SK-N-SH (cell line): Measurements from ENCODE around the gene TAB3. TPM values are rescaled to one million over a fixed set of nuclear protein-coding genes. Genes with fewer than 3 reads are reported as not detected.

Source experiments
- CTCF ChIA-PET: fragments of 300-600, 350-600 bp; formaldehyde crosslinking; extraction: SDS; loops from one replicate; lab custom pipeline; 2021; lab: Yijun Ruan, JAX
- POLR2A ChIA-PET: fragments of 350-600 bp; sonication (Branson Sonifier 250); formaldehyde crosslinking; extraction: SDS; loops from one replicate; lab custom pipeline; 2020; ENCODE audit warnings: antibody characterized with exemption, inconsistent platforms; lab: Yijun Ruan, JAX
- DNase-seq: peaks from one replicate; pipeline ENCODE4 v3.0.0; 2012
- H2AFZ ChIP-seq: fragments of 200-600 bp; sonication (generic); 2 replicates; pipeline ENCODE4 v1.8.1; 2016; ENCODE audit warnings: antibody characterized with exemption, mild to moderate bottlenecking, low read depth
- H3F3A ChIP-seq: fragments of 200-600 bp; sonication (generic); replicated peaks from 2 replicates; pipeline ENCODE3; 2016; ENCODE audit warnings: antibody characterized with exemption, mild to moderate bottlenecking; ENCODE audit not compliant: insufficient read depth
- H3K27ac ChIP-seq, 2 experiments: fragments of 200-500 bp in 1 of 2; fragments of 200-600 bp in 1 of 2; sonication (Bioruptor generic) in 1 of 2; sonication (generic), shearing (Covaris generic) in 1 of 2; 2 replicates each; pipeline versions ENCODE4 v1.5.1 to v1.6.1; 2014 to 2016; ENCODE audit warnings: low read depth in 2 of 2, inconsistent platforms in 1 of 2, low read length in 1 of 2, mild to moderate bottlenecking in 1 of 2, mixed read lengths in 1 of 2
- H3K27me3 ChIP-seq: fragments of 200-600 bp; sonication (generic), shearing (Covaris generic); 2 replicates; pipeline ENCODE4 v1.6.1; 2016; ENCODE audit warnings: mixed run types; ENCODE audit not compliant: insufficient read depth
- H3K36me3 ChIP-seq, 2 experiments: fragments of 200-500 bp in 1 of 2; fragments of 200-600 bp in 1 of 2; sonication (Bioruptor generic) in 1 of 2; sonication (generic) in 1 of 2; replicated peaks in 1 of 2; 2 replicates each; pipeline versions ENCODE3 to v1.5.1; 2014 to 2016; ENCODE audit warnings: low read length in 1 of 2, mild to moderate bottlenecking in 1 of 2; ENCODE audit not compliant: insufficient read depth in 2 of 2, control insufficient read depth in 1 of 2
- H3K4me1 ChIP-seq, 2 experiments: fragments of 200-500 bp in 1 of 2; fragments of 200-600 bp in 1 of 2; sonication (Bioruptor generic) in 1 of 2; sonication (generic), shearing (Covaris generic) in 1 of 2; 2 replicates each; pipeline versions ENCODE4 v1.5.1 to v1.6.1; 2014 to 2016; ENCODE audit warnings: low read depth in 1 of 2, low read length in 1 of 2, mixed run types in 1 of 2; ENCODE audit not compliant: insufficient read depth in 2 of 2, control insufficient read depth in 1 of 2
- H3K4me2 ChIP-seq: fragments of 200-600 bp; sonication (generic), shearing (Covaris generic); 2 replicates; pipeline ENCODE4 v1.6.1; 2017; ENCODE audit warnings: mixed run types
- H3K4me3 ChIP-seq, 2 experiments: fragments of 200-500 bp in 1 of 2; fragments of 200-600 bp in 1 of 2; sonication (Bioruptor generic) in 1 of 2; sonication (generic), shearing (Covaris generic) in 1 of 2; 2 replicates each; pipeline versions ENCODE4 v1.5.1 to v1.8.1; 2014 to 2016; ENCODE audit warnings: low read depth in 2 of 2, inconsistent platforms in 1 of 2, low read length in 1 of 2, mild to moderate bottlenecking in 1 of 2, mixed read lengths in 1 of 2, moderate library complexity in 1 of 2
- H3K79me2 ChIP-seq: fragments of 200-600 bp; sonication (generic); 2 replicates; pipeline ENCODE4 v1.8.1; 2017; ENCODE audit warnings: mild to moderate bottlenecking; ENCODE audit not compliant: insufficient read depth
- H3K9ac ChIP-seq: fragments of 200-600 bp; sonication (generic); 2 replicates; pipeline ENCODE4 v1.6.1; 2017; ENCODE audit warnings: mixed run types
- H3K9me2 ChIP-seq: fragments of 200-600 bp; sonication (generic); 2 replicates; pipeline ENCODE4 v1.6.1; 2017; ENCODE audit warnings: mixed run types
- H3K9me3 ChIP-seq: fragments of 200-600 bp; sonication (generic); 2 replicates; pipeline ENCODE4 v1.6.1; 2017; ENCODE audit warnings: mixed run types, mild to moderate bottlenecking, moderate library complexity
- H4K20me1 ChIP-seq: fragments of 200-600 bp; sonication (generic); 2 replicates; pipeline ENCODE4 v1.6.1; 2017; ENCODE audit warnings: mild to moderate bottlenecking, mixed run types; ENCODE audit not compliant: insufficient read depth
- CHD2 ChIP-seq: fragments of 150-350 bp; IDR thresholded peaks from 2 replicates; pipeline ENCODE4 v1.6.1; 2018; ENCODE audit warnings: low read length; ENCODE audit not compliant: partially characterized antibody
- CTCF ChIP-seq: fragments of 200-600 bp; sonication (generic); IDR thresholded peaks from 2 replicates; pipeline ENCODE4 v1.6.1; 2017; ENCODE audit warnings: antibody characterized with exemption, mild to moderate bottlenecking, moderate library complexity
- EP300 ChIP-seq, 2 experiments: IDR thresholded peaks; 2 replicates each; pipeline versions ENCODE4 v1.4.0 to v1.6.1; 2012; ENCODE audit warnings: borderline replicate concordance in 1 of 2, low read depth in 1 of 2, low read length in 1 of 2
- FOSL2 ChIP-seq: IDR thresholded peaks from 2 replicates; pipeline ENCODE4 v1.4.0; 2012; ENCODE audit warnings: low read depth, mild to moderate bottlenecking, moderate library complexity, borderline replicate concordance
- GABPA ChIP-seq: IDR thresholded peaks from 2 replicates; pipeline ENCODE4 v1.4.0; 2012; ENCODE audit warnings: low read depth, mild to moderate bottlenecking
- JUND ChIP-seq: IDR thresholded peaks from 2 replicates; pipeline ENCODE4 v1.4.0; 2012
- MAX ChIP-seq: IDR thresholded peaks from 2 replicates; pipeline ENCODE4 v1.4.0; 2012; ENCODE audit warnings: low read depth
- MEF2A ChIP-seq: IDR thresholded peaks from 2 replicates; pipeline ENCODE4 v1.4.0; 2012; ENCODE audit warnings: low read depth, borderline replicate concordance
- MXI1 ChIP-seq: IDR thresholded peaks from 2 replicates; pipeline ENCODE4 v1.6.1; 2012; ENCODE audit warnings: mild to moderate bottlenecking, low read depth, low read length, improper control_type of control experiment
- NFIC ChIP-seq: IDR thresholded peaks from 2 replicates; pipeline ENCODE4 v1.4.0; 2012; ENCODE audit warnings: borderline replicate concordance
- POLR2AphosphoS5 ChIP-seq: IDR thresholded peaks from 2 replicates; pipeline ENCODE4 v1.6.1; 2012; ENCODE audit warnings: low read depth, low read length
- RAD21 ChIP-seq: IDR thresholded peaks from 2 replicates; pipeline ENCODE4 v1.6.1; 2012; ENCODE audit warnings: mild to moderate bottlenecking, low read length
- RXRA ChIP-seq: IDR thresholded peaks from 2 replicates; pipeline ENCODE4 v1.4.0; 2012; ENCODE audit warnings: low read depth, mild to moderate bottlenecking, borderline replicate concordance
- TAF1 ChIP-seq: IDR thresholded peaks from 2 replicates; pipeline ENCODE4 v1.6.1; 2012; ENCODE audit warnings: low read depth, mild to moderate bottlenecking, low read length, moderate library complexity, borderline replicate concordance
- YY1 ChIP-seq: IDR thresholded peaks from 2 replicates; pipeline ENCODE4 v1.4.0; 2012; ENCODE audit warnings: low read depth, mild to moderate bottlenecking
- ZBTB33 ChIP-seq: IDR thresholded peaks from 2 replicates; pipeline ENCODE4 v1.4.0; 2012; ENCODE audit warnings: low read depth, borderline replicate concordance
- WGBS: methylation state at CpG from one replicate; pipeline ENCODE4 v1.1.6; 2017; ENCODE audit warnings: low lambda C conversion rate; 5-methylcytosine and 5-hydroxymethylcytosine counted together
- polyA plus RNA-seq, 3 experiments: library from polyadenylated mRNA; depleted of rRNA; stranded (reverse); fragments of >200 nt; gene quantifications; 2 replicates each; pipeline ENCODE4 v1.2.3, GENCODE V29; 2012

Gene TAB3
- polyA plus RNA-seq, 1 of the 3 experiments (the other 2 are of a cell fraction) = 9.2 TPM

- TF ChIP-seq RXRA (no peak), MAX (no peak), GABPA (no peak), FOSL2 (no peak)
Observed at GRCh38 chrX:30931920-30932319, 42.9 kb upstream of the TAB3 start (continued).

GRCh38 chrX:30930679-30931078, 41.6 kb upstream of the TAB3 start:
- no peak for DNase-seq
- POLR2A ChIA-PET = no interaction called here

More at GRCh38 chrX:30930679-30931078, 41.6 kb upstream of the TAB3 start:
- no peaks in the 10 kb centered on the region for H3K79me2 ChIP-seq
- no peaks in the 10 kb centered on the region for H4K20me1 ChIP-seq
- no peaks in the 10 kb centered on the region for H3F3A ChIP-seq
- H3K27ac ChIP-seq = no peak overlapping the region
- no peaks in the 10 kb centered on the region for H3K4me1 ChIP-seq
- CTCF ChIA-PET = no interaction called here
- no peak overlapping the region for H2AFZ ChIP-seq
- no peak overlapping the region for H3K4me3 ChIP-seq
- no peaks in the 10 kb centered on the region for H3K9me2 ChIP-seq
- TF ChIP-seq CHD2 (no peak), TAF1 (no peak), POLR2AphosphoS5 (no peak), FOSL2 (no peak), NFIC (no peak), MXI1 (no peak), YY1 (no peak), JUND (no peak), EP300 (IDR thresholded peaks at IDR 0.05; ENCODE audit: borderline replicate concordance in 1 of 2, low read depth in 1 of 2, low read length in 1 of 2) (no peak), CTCF (no peak), RAD21 (no peak), ZBTB33 (no peak), MEF2A (no peak)
- H3K4me2 ChIP-seq = no peak overlapping the region
- WGBS = 36% methylated on average over 6 of the region's 6 CpGs
- H3K9ac ChIP-seq = no peak overlapping the region
- no peaks in the 10 kb centered on the region for H3K36me3 ChIP-seq
- H3K9me3 ChIP-seq = no peaks in the 10 kb centered on the region
- H3K27me3 ChIP-seq = no peaks in the 10 kb centered on the region
